H9 (cell line): ENCODE results near the gene PSMB7. TPM values are rescaled to one million over a fixed set of nuclear protein-coding genes. Genes with fewer than 3 reads are reported as not detected.

Experiments
- DNase-seq: peaks from one replicate; pipeline ENCODE4 v3.0.0-alpha.2; 2017
- H2AFZ ChIP-seq: one replicate; pipeline ENCODE4 v1.6.1; 2013; ENCODE audit warnings: mild to moderate bottlenecking, low read length, control low read depth, moderate library complexity
- H2AK5ac ChIP-seq: 2 replicates; pipeline ENCODE4 v1.6.1; 2013; ENCODE audit warnings: low read length, control low read depth, mixed read lengths; ENCODE audit not compliant: insufficient read length
- H2BK120ac ChIP-seq: one replicate; pipeline ENCODE4 v1.6.1; 2013; ENCODE audit warnings: low read depth, mild to moderate bottlenecking, low read length, control low read depth, inconsistent platforms; ENCODE audit not compliant: poor library complexity, severe bottlenecking
- H2BK12ac ChIP-seq: 2 replicates; pipeline ENCODE4 v1.6.1; 2013; ENCODE audit warnings: low read length, control low read depth, mixed read lengths, low read depth; ENCODE audit not compliant: insufficient read length
- H2BK15ac ChIP-seq: 2 replicates; pipeline ENCODE4 v1.6.1; 2013; ENCODE audit warnings: low read depth, low read length, control low read depth
- H2BK20ac ChIP-seq: one replicate; pipeline ENCODE4 v1.6.1; 2013; ENCODE audit warnings: low read depth, mild to moderate bottlenecking, low read length, control low read depth, inconsistent platforms; ENCODE audit not compliant: poor library complexity, severe bottlenecking
- H2BK5ac ChIP-seq: 2 replicates; pipeline ENCODE4 v1.6.1; 2013; ENCODE audit warnings: low read length, control low read depth, mixed read lengths; ENCODE audit not compliant: insufficient read length
- H3K14ac ChIP-seq: 2 replicates; pipeline ENCODE4 v1.6.1; 2013; ENCODE audit warnings: low read length, control low read depth; ENCODE audit not compliant: insufficient read depth
- H3K18ac ChIP-seq: 2 replicates; pipeline ENCODE4 v1.6.1; 2013; ENCODE audit warnings: low read depth, mild to moderate bottlenecking, mixed read lengths, low read length, control low read depth; ENCODE audit not compliant: insufficient read length
- H3K23ac ChIP-seq: 2 replicates; pipeline ENCODE4 v1.6.1; 2013; ENCODE audit warnings: low read length, control low read depth, mixed read lengths, low read depth; ENCODE audit not compliant: insufficient read length
- H3K23me2 ChIP-seq: 2 replicates; pipeline ENCODE4 v1.6.1; 2013; ENCODE audit warnings: low read depth, mild to moderate bottlenecking, mixed read lengths, low read length, control low read depth; ENCODE audit not compliant: insufficient read length, poor library complexity, severe bottlenecking
- H3K27ac ChIP-seq: 2 replicates; pipeline ENCODE4 v1.5.1; 2013; ENCODE audit warnings: low read length, control low read depth, mixed read lengths, low read depth; ENCODE audit not compliant: insufficient read length
- H3K27me3 ChIP-seq: 2 replicates; pipeline ENCODE4 v1.6.1; 2013; ENCODE audit warnings: low read length, control low read depth, inconsistent platforms; ENCODE audit not compliant: insufficient read depth
- H3K4ac ChIP-seq: 2 replicates; pipeline ENCODE4 v1.6.1; 2013; ENCODE audit warnings: low read depth, mild to moderate bottlenecking, control low read depth, inconsistent platforms, low read length, moderate library complexity
- H3K4me1 ChIP-seq: 2 replicates; pipeline ENCODE4 v1.6.1; 2013; ENCODE audit warnings: low read length, control low read depth, inconsistent platforms; ENCODE audit not compliant: insufficient read depth
- H3K4me2 ChIP-seq: 2 replicates; pipeline ENCODE4 v1.6.1; 2013; ENCODE audit warnings: low read length, control low read depth, mixed read lengths; ENCODE audit not compliant: insufficient read length, insufficient read depth
- H3K56ac ChIP-seq: 2 replicates; pipeline ENCODE4 v1.6.1; 2013; ENCODE audit warnings: low read depth, mild to moderate bottlenecking, mixed read lengths, low read length, control low read depth; ENCODE audit not compliant: insufficient read length
- H3K79me1 ChIP-seq: 2 replicates; pipeline ENCODE4 v1.6.1; 2013; ENCODE audit warnings: low read depth, mild to moderate bottlenecking, moderate library complexity, low read length, control low read depth, inconsistent platforms; ENCODE audit not compliant: insufficient read depth, poor library complexity, severe bottlenecking
- H3K79me2 ChIP-seq: 2 replicates; pipeline ENCODE4 v1.6.1; 2013; ENCODE audit warnings: low read length, control low read depth, inconsistent platforms; ENCODE audit not compliant: insufficient read depth
- H3K9ac ChIP-seq: 2 replicates; pipeline ENCODE4 v1.6.1; 2013; ENCODE audit warnings: low read length, control low read depth, mixed read lengths; ENCODE audit not compliant: insufficient read length; ENCODE audit errors: extremely low read depth
- H3K9me3 ChIP-seq: one replicate; pipeline ENCODE4 v1.6.1; 2013; ENCODE audit warnings: low read depth, low read length, inconsistent platforms; ENCODE audit not compliant: control insufficient read depth
- H3T11ph ChIP-seq: one replicate; pipeline ENCODE4 v1.6.1; 2013; ENCODE audit warnings: mild to moderate bottlenecking, low read length, control low read depth, inconsistent platforms
- H4K20me1 ChIP-seq: one replicate; pipeline ENCODE4 v1.6.1; 2013; ENCODE audit not compliant: control insufficient read depth, insufficient read length, insufficient read depth
- H4K5ac ChIP-seq: 2 replicates; pipeline ENCODE4 v1.6.1; 2013; ENCODE audit warnings: low read depth, mild to moderate bottlenecking, mixed read lengths, low read length, control low read depth; ENCODE audit not compliant: insufficient read length
- H4K8ac ChIP-seq: replicated peaks from 2 replicates; pipeline ENCODE4 v1.6.1; 2013; ENCODE audit warnings: low read length, control low read depth, mixed read lengths, low read depth; ENCODE audit not compliant: insufficient read length
- H4K91ac ChIP-seq: 2 replicates; pipeline ENCODE4 v1.6.1; 2013; ENCODE audit warnings: low read depth, mild to moderate bottlenecking, moderate library complexity, mixed read lengths, low read length, control low read depth; ENCODE audit not compliant: insufficient read length
- H3K27ac Mint-ChIP-seq, 3 experiments: 2 replicates in 2 of 3; 3 replicates in 1 of 3; pipeline ENCODE4 v1.8.0; 2020 to 2021; ENCODE audit warnings: mixed read lengths in 3 of 3, mild to moderate bottlenecking in 1 of 3, moderate library complexity in 1 of 3
- H3K27me3 Mint-ChIP-seq: 2 replicates; pipeline ENCODE4 v1.8.0; 2021; ENCODE audit warnings: low read depth, mild to moderate bottlenecking, moderate library complexity, mixed read lengths
- H3K36me3 Mint-ChIP-seq, 3 experiments: 2 replicates in 2 of 3; 3 replicates in 1 of 3; pipeline ENCODE4 v1.8.0; 2020 to 2021; ENCODE audit warnings: low read depth in 3 of 3, mixed read lengths in 3 of 3; ENCODE audit not compliant: insufficient read depth in 1 of 3
- H3K4me1 Mint-ChIP-seq, 2 experiments: 2 replicates each; pipeline ENCODE4 v1.8.0; 2020; ENCODE audit warnings: mixed read lengths in 2 of 2
- H3K4me3 Mint-ChIP-seq, 2 experiments: 2 replicates in 1 of 2; 3 replicates in 1 of 2; pipeline ENCODE4 v1.8.0; 2020 to 2021; ENCODE audit warnings: mild to moderate bottlenecking in 2 of 2, mixed read lengths in 2 of 2, moderate library complexity in 1 of 2
- H3K9me3 Mint-ChIP-seq, 2 experiments: 2 replicates in 1 of 2; 3 replicates in 1 of 2; pipeline ENCODE4 v1.8.0; 2020; ENCODE audit warnings: mild to moderate bottlenecking in 2 of 2, mixed read lengths in 2 of 2, moderate library complexity in 1 of 2
- CTCF ChIP-seq: fragments of 200-600 bp; sonication (generic); conservative IDR thresholded peaks from 3 replicates; pipeline ENCODE4 v1.8.0; 2021; ENCODE audit warnings: antibody characterized with exemption, mild to moderate bottlenecking
- WGBS: extraction: QIAGEN DNeasy Blood & Tissue Kit; methylation state at CpG from one replicate; pipeline ENCODE4 v1.1.7; 2013; ENCODE audit warnings: missing lambda C conversion rate, low lambda C conversion rate, mixed read lengths; ENCODE audit not compliant: insufficient read length; ENCODE audit errors: extremely low coverage; 5-methylcytosine and 5-hydroxymethylcytosine counted together
- total RNA-seq: library from RNA; stranded (reverse); gene quantifications from 2 replicates; pipeline ENCODE4 v1.2.1, GENCODE V29; 2021

PSMB7 gene
- total RNA-seq, 1 experiment from 2014 or later: 209 TPM

- Histone ChIP-seq H3K56ac (no peak overlapping the region), H2AK5ac (no peak overlapping the region), H3K23ac (no peak overlapping the region), H4K91ac (no peak overlapping the region), H3K9me3 (no peaks in the 10 kb centered on the region), H3K79me1 (no peaks in the 10 kb centered on the region), H3K79me2 (no peaks in the 10 kb centered on the region), H4K5ac (no peak overlapping the region), H2BK15ac (no peak overlapping the region), H2AFZ (no peak overlapping the region), H3K4me2 (no peak overlapping the region), H3K27ac (no peak overlapping the region), H3K27me3 (no peaks in the 10 kb centered on the region), H4K8ac (no peak overlapping the region), H2BK20ac (no peak overlapping the region), H3T11ph (no peak overlapping the region), H3K14ac (no peak overlapping the region), H3K4ac (no peak overlapping the region), H4K20me1 (no peaks in the 10 kb centered on the region), H2BK120ac (no peak overlapping the region), H2BK5ac (no peak overlapping the region), H3K4me1 (no peaks in the 10 kb centered on the region), H3K9ac (no peak overlapping the region), H3K18ac (no peak overlapping the region), H3K23me2 (no peaks in the 10 kb centered on the region), H2BK12ac (no peak overlapping the region)
- Mint-ChIP-seq H3K9me3 (no peaks in the 10 kb centered on the region), H3K36me3 (peaks cover 0 to 4% (median 0%) of the 10 kb centered on the region in 3 experiments; a peak in 1 of 7 replicates), H3K27ac (0 out of 7 replicates have a peak overlapping the region, but pooled peaks of 1 of the 3 experiments have one; percentile 28), H3K27me3 (no peaks in the 10 kb centered on the region), H3K4me1 (peaks cover 1% of the 10 kb centered on the region in 2 experiments; a peak in 3 of 4 replicates), H3K4me3 (no peak overlapping the region)
- no peak for TF ChIP-seq CTCF
- no peak for DNase-seq
- WGBS: no CpG with 5 or more reads among the region's 9 CpGs
These were observed 87.8 kb downstream of the PSMB7 start for GRCh38 chr9:124327491-124327890.
